Measurements from ENCODE around the gene TMBIM4.

DNA sequence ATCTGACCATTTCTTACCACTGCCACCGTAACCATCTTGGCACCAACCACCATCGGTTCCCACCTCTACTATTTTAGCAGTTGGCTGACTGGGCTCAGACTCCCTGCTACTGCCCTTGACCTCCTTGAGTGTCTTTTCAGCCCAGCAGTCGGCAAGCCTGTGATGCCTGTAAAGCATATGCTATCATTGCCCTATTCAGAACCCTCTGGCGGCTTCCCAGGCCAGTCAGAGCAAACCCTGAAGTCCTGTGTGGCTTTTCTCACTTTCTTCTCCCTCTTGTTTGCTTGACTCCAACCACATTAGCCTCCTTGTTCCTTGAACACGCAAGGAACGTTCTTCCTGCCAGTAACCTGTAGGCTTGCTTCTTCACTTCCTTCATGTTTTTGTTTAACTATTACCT lies 25.4 kb upstream of the TMBIM4 start:
- TF ChIP-seq EZH2 (IDR thresholded peaks at IDR 0.05; ENCODE audit: low read length, unreplicated experiment) (no peak), EZH2phosphoT487 (IDR thresholded peaks at IDR 0.05; ENCODE audit: borderline replicate concordance, low read length) (no peak)
- TF ChIP-seq, protein P1, sequence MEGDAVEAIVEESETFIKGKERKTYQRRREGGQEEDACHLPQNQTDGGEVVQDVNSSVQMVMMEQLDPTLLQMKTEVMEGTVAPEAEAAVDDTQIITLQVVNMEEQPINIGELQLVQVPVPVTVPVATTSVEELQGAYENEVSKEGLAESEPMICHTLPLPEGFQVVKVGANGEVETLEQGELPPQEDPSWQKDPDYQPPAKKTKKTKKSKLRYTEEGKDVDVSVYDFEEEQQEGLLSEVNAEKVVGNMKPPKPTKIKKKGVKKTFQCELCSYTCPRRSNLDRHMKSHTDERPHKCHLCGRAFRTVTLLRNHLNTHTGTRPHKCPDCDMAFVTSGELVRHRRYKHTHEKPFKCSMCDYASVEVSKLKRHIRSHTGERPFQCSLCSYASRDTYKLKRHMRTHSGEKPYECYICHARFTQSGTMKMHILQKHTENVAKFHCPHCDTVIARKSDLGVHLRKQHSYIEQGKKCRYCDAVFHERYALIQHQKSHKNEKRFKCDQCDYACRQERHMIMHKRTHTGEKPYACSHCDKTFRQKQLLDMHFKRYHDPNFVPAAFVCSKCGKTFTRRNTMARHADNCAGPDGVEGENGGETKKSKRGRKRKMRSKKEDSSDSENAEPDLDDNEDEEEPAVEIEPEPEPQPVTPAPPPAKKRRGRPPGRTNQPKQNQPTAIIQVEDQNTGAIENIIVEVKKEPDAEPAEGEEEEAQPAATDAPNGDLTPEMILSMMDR (conservative IDR thresholded peaks at IDR 0.05; ENCODE audit: low read depth, low read length) = no peak

All from PC-3 (cell line).